Raji (cell line): ENCODE measurements around the gene EXOC4.

Source experiments
- POLR2A ChIP-seq: IDR thresholded peaks from 2 replicates; pipeline ENCODE4 v1.6.1; 2011; ENCODE audit warnings: low read depth, low read length, control low read depth; ENCODE audit not compliant: insufficient read depth

EXOC4 gene

GRCh38 chr7:133645884-133646391 lies 393.1 kb downstream of the EXOC4 start:
- no peak for TF ChIP-seq POLR2A

- no peak for TF ChIP-seq POLR2A
These were observed 393.8 kb downstream of the EXOC4 start for GRCh38 chr7:133646472-133647315.

- TF ChIP-seq POLR2A: no peak
These were observed 396.7 kb downstream of the EXOC4 start for GRCh38 chr7:133649593-133649992.

- TF ChIP-seq POLR2A: no peak
These were observed 397.2 kb downstream of the EXOC4 start for GRCh38 chr7:133650069-133650468.

GRCh38 chr7:133650487-133651300 lies 397.8 kb downstream of the EXOC4 start:
- no peak for TF ChIP-seq POLR2A

- no peak for TF ChIP-seq POLR2A
These were observed 399.7 kb downstream of the EXOC4 start for GRCh38 chr7:133652547-133652946.

GRCh38 chr7:133654547-133654946 lies 401.7 kb downstream of the EXOC4 start:
- TF ChIP-seq POLR2A: no peak

GRCh38 chr7:133662276-133662675 lies 409.4 kb downstream of the EXOC4 start:
- no peak for TF ChIP-seq POLR2A

GRCh38 chr7:133662830-133663229 lies 410.0 kb downstream of the EXOC4 start:
- no peak for TF ChIP-seq POLR2A

- TF ChIP-seq POLR2A: no peak
These were observed 411.6 kb downstream of the EXOC4 start for GRCh38 chr7:133664528-133664927.

- TF ChIP-seq POLR2A: no peak
These were observed 415.6 kb downstream of the EXOC4 start for GRCh38 chr7:133668296-133669060.

- no peak for TF ChIP-seq POLR2A
These were observed 416.2 kb downstream of the EXOC4 start for GRCh38 chr7:133669061-133669455.

- TF ChIP-seq POLR2A: no peak
These were observed 417.4 kb downstream of the EXOC4 start for GRCh38 chr7:133670250-133670649.

GRCh38 chr7:133672866-133673265 lies 420.0 kb downstream of the EXOC4 start:
- no peak for TF ChIP-seq POLR2A

- TF ChIP-seq POLR2A: no peak
These were observed 421.3 kb downstream of the EXOC4 start for GRCh38 chr7:133674079-133674763.

- no peak for TF ChIP-seq POLR2A
These were observed 422.8 kb downstream of the EXOC4 start for GRCh38 chr7:133675510-133676218.
